ENCODE measurements around the gene NUBPL.
"Not testable (repeated sequence)": the region's sequence is repeated elsewhere in the genome, so short reads cannot be mapped to it uniquely, and the experiment has no call there.

The NUBPL gene

DNA sequence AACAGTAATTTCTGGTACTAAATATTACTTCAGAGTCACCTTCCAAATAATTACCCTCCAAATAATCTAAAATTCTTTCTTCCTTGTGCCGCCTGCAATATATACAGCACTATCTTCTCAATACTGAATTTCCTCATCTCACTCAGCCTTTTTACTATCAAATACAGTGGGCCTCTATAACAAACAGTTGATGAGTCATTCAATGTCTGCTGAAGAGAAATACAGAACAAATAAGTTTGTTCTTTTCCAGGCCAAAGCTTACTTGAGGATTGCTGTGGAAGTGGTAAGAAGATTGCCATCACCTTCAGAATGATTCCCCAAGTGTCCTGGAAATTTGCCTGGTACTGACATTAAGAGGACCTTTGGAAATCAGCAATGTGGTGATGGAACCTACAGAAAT lies 297.7 kb downstream of the NUBPL start:
- H3K9ac ChIP-seq = no peak overlapping the region
- H3K9me3 ChIP-seq (ENCODE audit: control insufficient read depth, low read length) = no peaks in the 10 kb centered on the region
- H3K79me2 ChIP-seq = no peaks in the 10 kb centered on the region
- H3K36me3 ChIP-seq (ENCODE audit: control insufficient read depth, insufficient read depth, low read length) = no peaks in the 10 kb centered on the region
- no peak overlapping the region for H3K27ac ChIP-seq
- H3K4me1 ChIP-seq = no peaks in the 10 kb centered on the region
- TF ChIP-seq, protein P1, sequence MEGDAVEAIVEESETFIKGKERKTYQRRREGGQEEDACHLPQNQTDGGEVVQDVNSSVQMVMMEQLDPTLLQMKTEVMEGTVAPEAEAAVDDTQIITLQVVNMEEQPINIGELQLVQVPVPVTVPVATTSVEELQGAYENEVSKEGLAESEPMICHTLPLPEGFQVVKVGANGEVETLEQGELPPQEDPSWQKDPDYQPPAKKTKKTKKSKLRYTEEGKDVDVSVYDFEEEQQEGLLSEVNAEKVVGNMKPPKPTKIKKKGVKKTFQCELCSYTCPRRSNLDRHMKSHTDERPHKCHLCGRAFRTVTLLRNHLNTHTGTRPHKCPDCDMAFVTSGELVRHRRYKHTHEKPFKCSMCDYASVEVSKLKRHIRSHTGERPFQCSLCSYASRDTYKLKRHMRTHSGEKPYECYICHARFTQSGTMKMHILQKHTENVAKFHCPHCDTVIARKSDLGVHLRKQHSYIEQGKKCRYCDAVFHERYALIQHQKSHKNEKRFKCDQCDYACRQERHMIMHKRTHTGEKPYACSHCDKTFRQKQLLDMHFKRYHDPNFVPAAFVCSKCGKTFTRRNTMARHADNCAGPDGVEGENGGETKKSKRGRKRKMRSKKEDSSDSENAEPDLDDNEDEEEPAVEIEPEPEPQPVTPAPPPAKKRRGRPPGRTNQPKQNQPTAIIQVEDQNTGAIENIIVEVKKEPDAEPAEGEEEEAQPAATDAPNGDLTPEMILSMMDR (IDR thresholded peaks at IDR 0.05) = no peak
- H2AFZ ChIP-seq = no peak overlapping the region
- no peaks in the 10 kb centered on the region for H3K27me3 ChIP-seq (ENCODE audit: control insufficient read depth, insufficient read depth, low read length)
- no peak overlapping the region for H3K4me3 ChIP-seq (ENCODE audit: low read depth, low read length)
- H3K4me2 ChIP-seq (ENCODE audit: low read length) = no peak overlapping the region

DNA sequence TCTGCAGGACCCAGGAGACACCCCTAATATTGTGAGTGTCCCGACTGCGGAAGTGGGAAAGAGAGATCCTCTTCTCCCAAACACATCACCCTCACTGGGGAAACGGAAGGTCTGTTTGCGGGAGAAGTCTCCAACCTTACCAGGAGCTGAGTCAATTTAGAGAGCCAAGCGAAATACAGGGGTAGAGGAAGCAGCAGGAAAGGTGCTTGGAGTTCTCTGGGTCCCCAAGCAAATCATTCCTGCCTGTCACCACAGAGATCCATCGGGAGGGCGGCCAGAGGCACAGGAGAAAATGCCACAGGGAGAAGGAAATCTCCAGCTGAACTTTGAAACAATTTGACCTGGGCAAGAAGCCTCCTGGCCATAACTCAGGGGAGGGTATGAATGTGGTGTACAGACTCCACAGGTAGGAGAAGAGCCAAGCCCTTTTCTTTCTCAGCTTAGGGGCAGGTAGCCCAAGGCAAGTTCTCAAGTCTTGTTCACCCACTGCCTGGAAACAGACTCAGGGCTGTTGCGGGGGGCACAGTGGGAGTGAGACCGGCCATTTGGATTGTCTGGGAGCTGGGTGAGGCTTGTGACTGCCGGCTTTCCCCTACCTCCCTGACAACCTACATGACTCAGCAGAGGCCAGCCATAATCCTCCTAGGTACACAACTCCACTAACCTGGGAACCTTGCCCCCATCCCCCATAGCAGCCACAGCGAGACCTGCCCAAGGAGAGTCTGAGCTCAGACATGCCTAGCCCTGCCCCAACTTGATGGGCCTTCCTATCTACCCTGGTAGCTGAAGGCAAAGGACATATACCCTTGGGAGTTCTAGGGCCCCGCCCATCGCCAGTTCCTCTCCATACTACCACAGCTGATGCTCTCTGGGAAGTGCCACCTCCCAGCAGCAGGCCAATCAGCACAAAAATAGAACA lies 304.0 kb downstream of the NUBPL start:
- no peaks in the 10 kb centered on the region for H3K36me3 ChIP-seq (ENCODE audit: control insufficient read depth, insufficient read depth, low read length)
- H3K27me3 ChIP-seq (ENCODE audit: control insufficient read depth, insufficient read depth, low read length) = no peaks in the 10 kb centered on the region
- H2AFZ ChIP-seq = no peak overlapping the region
- H3K4me2 ChIP-seq (ENCODE audit: low read length) = no peak overlapping the region
- no peaks in the 10 kb centered on the region for H3K9me3 ChIP-seq (ENCODE audit: control insufficient read depth, low read length)
- TF ChIP-seq, protein P1 (IDR thresholded peaks at IDR 0.05) = no peak
- no peak overlapping the region for H3K4me3 ChIP-seq (ENCODE audit: low read depth, low read length)
- H3K9ac ChIP-seq = no peak overlapping the region
- H3K79me2 ChIP-seq = no peaks in the 10 kb centered on the region
- H3K4me1 ChIP-seq = no peaks in the 10 kb centered on the region
- H3K27ac ChIP-seq = no peak overlapping the region

DNA sequence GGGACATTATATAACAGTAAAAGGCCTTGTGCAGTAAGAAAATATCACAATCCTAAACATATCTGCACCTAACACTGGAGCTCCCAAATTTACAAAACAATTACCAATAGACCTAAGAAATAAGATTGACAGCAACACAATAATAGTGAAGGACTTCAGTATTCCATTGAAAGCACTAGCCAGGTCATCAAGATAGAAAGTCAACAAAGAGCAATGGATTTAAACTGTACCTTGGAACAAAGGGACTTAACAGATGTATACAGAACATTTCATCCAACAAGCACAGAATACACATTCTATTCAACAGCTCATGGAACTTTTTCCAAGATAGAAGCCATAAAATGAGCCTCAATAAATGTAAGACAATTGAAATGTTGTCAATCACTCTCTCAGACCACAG lies 306.4 kb downstream of the NUBPL start:
- Histone ChIP-seq H3K4me2 (ENCODE audit: low read length) (no peak overlapping the region), H3K79me2 (no peaks in the 10 kb centered on the region), H3K27me3 (ENCODE audit: control insufficient read depth, insufficient read depth, low read length) (no peaks in the 10 kb centered on the region), H3K9ac (no peak overlapping the region), H2AFZ (no peak overlapping the region), H3K36me3 (ENCODE audit: control insufficient read depth, insufficient read depth, low read length) (no peaks in the 10 kb centered on the region), H3K4me1 (no peaks in the 10 kb centered on the region), H3K4me3 (ENCODE audit: low read depth, low read length) (no peak overlapping the region), H3K9me3 (ENCODE audit: control insufficient read depth, low read length) (no peaks in the 10 kb centered on the region), H3K27ac (no peak overlapping the region)
- TF ChIP-seq, protein P1 (IDR thresholded peaks at IDR 0.05) = no peak

DNA sequence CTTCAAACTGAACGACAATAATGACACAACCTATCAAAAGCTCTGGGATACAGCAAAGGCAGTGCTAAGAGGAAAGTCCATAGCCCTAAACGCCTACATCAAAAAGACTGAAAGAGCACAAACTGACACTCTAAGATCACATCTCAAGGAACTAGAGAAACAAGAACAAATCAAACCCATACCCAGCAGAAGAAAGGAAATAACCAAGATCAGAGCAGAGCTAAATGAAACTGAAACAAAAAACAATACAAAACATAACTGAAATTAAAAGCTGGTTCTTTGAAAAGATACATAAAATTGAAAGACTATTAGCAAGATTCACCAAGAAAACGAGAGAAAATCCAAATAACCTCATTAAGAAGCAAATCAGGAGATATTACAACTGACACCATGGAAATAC lies 306.9 kb downstream of the NUBPL start:
- not testable (repeated sequence) for H3K9me3 ChIP-seq (ENCODE audit: control insufficient read depth, low read length); H3K27me3 ChIP-seq (ENCODE audit: control insufficient read depth, insufficient read depth, low read length); H3K4me1 ChIP-seq; H2AFZ ChIP-seq; H3K36me3 ChIP-seq (ENCODE audit: control insufficient read depth, insufficient read depth, low read length); H3K4me3 ChIP-seq (ENCODE audit: low read depth, low read length); H3K4me2 ChIP-seq (ENCODE audit: low read length); H3K9ac ChIP-seq; H3K27ac ChIP-seq; H3K79me2 ChIP-seq

DNA sequence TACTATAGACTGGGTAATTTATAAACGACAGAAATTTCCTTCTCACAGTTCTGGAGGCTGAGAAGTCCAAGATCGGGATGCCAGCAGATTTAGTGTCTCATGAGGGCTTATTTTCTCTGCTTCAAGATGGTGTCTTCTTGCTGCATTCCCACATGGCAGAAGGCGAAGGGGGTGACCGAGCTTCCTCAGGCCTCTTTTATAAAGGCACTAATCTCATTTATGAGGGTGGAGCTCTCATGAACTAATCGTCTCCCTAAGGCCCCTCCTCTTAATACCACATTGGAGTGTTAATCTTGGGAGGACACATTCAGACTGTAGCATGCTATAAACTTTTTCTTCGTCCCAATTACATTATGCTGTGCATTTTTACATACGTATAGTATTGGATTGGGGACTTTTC lies 315.5 kb downstream of the NUBPL start:
- H3K4me3 ChIP-seq (ENCODE audit: low read depth, low read length) = no peak overlapping the region
- H3K4me1 ChIP-seq = no peaks in the 10 kb centered on the region
- TF ChIP-seq, protein P1 (IDR thresholded peaks at IDR 0.05) = no peak
- H3K36me3 ChIP-seq (ENCODE audit: control insufficient read depth, insufficient read depth, low read length) = no peaks in the 10 kb centered on the region
- no peaks in the 10 kb centered on the region for H3K27me3 ChIP-seq (ENCODE audit: control insufficient read depth, insufficient read depth, low read length)
- no peaks in the 10 kb centered on the region for H3K9me3 ChIP-seq (ENCODE audit: control insufficient read depth, low read length)
- H3K9ac ChIP-seq = no peak overlapping the region
- no peak overlapping the region for H3K4me2 ChIP-seq (ENCODE audit: low read length)
- H3K79me2 ChIP-seq = no peaks in the 10 kb centered on the region
- H2AFZ ChIP-seq = no peak overlapping the region
- peak overlapping the region; percentile 64 for H3K27ac ChIP-seq
